H1 (cell line): ENCODE measurements around the gene PCCA. TPM values are rescaled to one million over a fixed set of nuclear protein-coding genes. Genes with fewer than 3 reads are reported as not detected.

ENCODE experiments used
- CTCF ChIA-PET: fragments of 300-600 bp; sonication (Branson Sonifier 250); formaldehyde crosslinking; loops from one replicate; lab custom pipeline; 2021; ENCODE audit not compliant: partially characterized antibody; lab: Charles Lee
- POLR2A ChIA-PET: fragments of 300-600 bp; sonication (Branson Sonifier 250); formaldehyde crosslinking; loops from one replicate; lab custom pipeline; 2021; ENCODE audit warnings: inconsistent platforms; ENCODE audit not compliant: partially characterized antibody; lab: Charles Lee
- DNase-seq, 2 experiments: peaks; one replicate each; pipeline versions ENCODE4 v3.0.0 to v3.0.0-alpha.2; 2010 to 2022; ENCODE audit warnings: low spot score in 2 of 2, low read depth in 1 of 2, mixed read lengths in 1 of 2
- FAIRE-seq: peaks from 2 replicates; lab custom pipeline; 2011; peaks lifted over from hg19 to GRCh38; lab: Jason Lieb, UNC
- H2AFZ ChIP-seq: 2 replicates; pipeline ENCODE4 v1.8.1; 2012; ENCODE audit warnings: low read length, inconsistent platforms
- H2AK5ac ChIP-seq: 2 replicates; pipeline ENCODE4 v1.6.1; 2013; ENCODE audit warnings: low read depth, low read length
- H2BK120ac ChIP-seq: replicated peaks from 2 replicates; pipeline ENCODE3; 2013; ENCODE audit warnings: low read depth, low read length, inconsistent platforms
- H2BK12ac ChIP-seq: 2 replicates; pipeline ENCODE4 v1.6.1; 2013; ENCODE audit warnings: low read depth, low read length
- H2BK15ac ChIP-seq: 2 replicates; pipeline ENCODE4 v1.6.1; 2013; ENCODE audit warnings: low read length
- H2BK20ac ChIP-seq: 2 replicates; pipeline ENCODE4 v1.6.1; 2013; ENCODE audit warnings: low read length
- H2BK5ac ChIP-seq: 2 replicates; pipeline ENCODE4 v1.6.1; 2013; ENCODE audit warnings: low read depth, low read length
- H3K14ac ChIP-seq: 2 replicates; pipeline ENCODE4 v1.6.1; 2013; ENCODE audit warnings: inconsistent platforms; ENCODE audit not compliant: insufficient read length
- H3K18ac ChIP-seq: 2 replicates; pipeline ENCODE4 v1.6.1; 2013; ENCODE audit warnings: low read length; ENCODE audit errors: extremely low read depth
- H3K23ac ChIP-seq: 2 replicates; pipeline ENCODE4 v1.6.1; 2013; ENCODE audit warnings: inconsistent platforms; ENCODE audit not compliant: insufficient read length
- H3K23me2 ChIP-seq: 2 replicates; pipeline ENCODE4 v1.6.1; 2013; ENCODE audit warnings: low read depth, low read length
- H3K27ac ChIP-seq: 2 replicates; pipeline ENCODE4 v1.6.1; 2011; ENCODE audit warnings: low read depth, low read length, inconsistent platforms
- H3K27me3 ChIP-seq, 4 experiments: replicated peaks in 1 of 4; 1 replicate in 1 of 4; 2 replicates in 3 of 4; pipeline versions ENCODE4 v1.6.1 to v1.8.1; 2011 to 2013; ENCODE audit warnings: low read length in 3 of 4, mild to moderate bottlenecking in 3 of 4, inconsistent platforms in 2 of 4, mixed read lengths in 2 of 4, moderate library complexity in 1 of 4; ENCODE audit not compliant: control insufficient read depth in 3 of 4, insufficient read depth in 3 of 4; ENCODE audit errors: extremely low read depth in 1 of 4
- H3K36me3 ChIP-seq, 4 experiments: 2 replicates each; pipeline versions ENCODE4 v1.6.1 to v1.8.1; 2011 to 2013; ENCODE audit warnings: mild to moderate bottlenecking in 4 of 4, low read length in 3 of 4, moderate library complexity in 2 of 4, control low read depth in 1 of 4, inconsistent platforms in 1 of 4; ENCODE audit not compliant: insufficient read depth in 4 of 4, control insufficient read depth in 2 of 4
- H3K4ac ChIP-seq: replicated peaks from 2 replicates; pipeline ENCODE3; 2013; ENCODE audit warnings: low read length, low read depth, mixed read lengths, inconsistent platforms; ENCODE audit not compliant: insufficient read length
- H3K4me1 ChIP-seq, 4 experiments: replicated peaks in 1 of 4; 1 replicate in 1 of 4; 2 replicates in 3 of 4; pipeline versions ENCODE4 v1.6.1 to v1.8.1; 2011 to 2013; ENCODE audit warnings: low read length in 3 of 4, inconsistent platforms in 2 of 4, mixed read lengths in 1 of 4; ENCODE audit not compliant: insufficient read depth in 4 of 4, control insufficient read depth in 3 of 4
- H3K4me2 ChIP-seq, 2 experiments: 2 replicates each; pipeline versions ENCODE4 v1.6.1 to v1.8.1; 2011 to 2013; ENCODE audit warnings: low read depth in 2 of 2, low read length in 2 of 2, control low read depth in 1 of 2, inconsistent platforms in 1 of 2, mild to moderate bottlenecking in 1 of 2; ENCODE audit not compliant: insufficient read depth in 1 of 2
- H3K4me3 ChIP-seq, 4 experiments: fragments of 200-600, 300-600 bp in 1 of 4; sonication (generic), shearing (Covaris generic), sonication (Bioruptor Twin) in 1 of 4; 2 replicates each; pipeline versions ENCODE4 v1.5.1 to v1.8.1; 2011 to 2016; ENCODE audit warnings: low read length in 4 of 4, low read depth in 3 of 4, control low read depth in 2 of 4, inconsistent platforms in 2 of 4, mild to moderate bottlenecking in 2 of 4, mixed read lengths in 1 of 4, moderate library complexity in 1 of 4; ENCODE audit not compliant: insufficient read depth in 2 of 4; ENCODE audit errors: extremely low read depth in 1 of 4
- H3K56ac ChIP-seq: replicated peaks from 2 replicates; pipeline ENCODE3; 2013; ENCODE audit warnings: low read depth, mild to moderate bottlenecking, mixed read lengths, low read length, inconsistent platforms; ENCODE audit not compliant: insufficient read length
- H3K79me1 ChIP-seq: 2 replicates; pipeline ENCODE4 v1.6.1; 2013; ENCODE audit warnings: low read depth, low read length, control low read depth
- H3K79me2 ChIP-seq, 2 experiments: 2 replicates each; pipeline versions ENCODE4 v1.6.1 to v1.8.1; 2012 to 2013; ENCODE audit warnings: low read length in 2 of 2, mild to moderate bottlenecking in 2 of 2, inconsistent platforms in 1 of 2; ENCODE audit not compliant: insufficient read depth in 2 of 2, control insufficient read depth in 1 of 2
- H3K9ac ChIP-seq, 4 experiments: replicated peaks in 1 of 4; 1 replicate in 1 of 4; 2 replicates in 3 of 4; pipeline versions ENCODE4 v1.6.1 to v1.8.1; 2011 to 2013; ENCODE audit warnings: low read depth in 3 of 4, low read length in 3 of 4, control low read depth in 2 of 4, mild to moderate bottlenecking in 2 of 4, moderate library complexity in 2 of 4, inconsistent platforms in 1 of 4; ENCODE audit errors: extremely low read depth in 1 of 4
- H3K9me3 ChIP-seq, 2 experiments: 2 replicates each; pipeline versions ENCODE4 v1.6.1 to v1.8.1; 2012 to 2013; ENCODE audit warnings: mild to moderate bottlenecking in 2 of 2, moderate library complexity in 2 of 2, control low read depth in 1 of 2, inconsistent platforms in 1 of 2, low read depth in 1 of 2, low read length in 1 of 2, mixed read lengths in 1 of 2; ENCODE audit not compliant: insufficient read depth in 2 of 2
- H4K20me1 ChIP-seq, 2 experiments: replicated peaks in 1 of 2; 2 replicates each; pipeline versions ENCODE3 to v1.8.1; 2011 to 2013; ENCODE audit warnings: inconsistent platforms in 2 of 2, low read length in 2 of 2, mild to moderate bottlenecking in 1 of 2; ENCODE audit not compliant: insufficient read depth in 2 of 2, control insufficient read depth in 1 of 2
- H4K5ac ChIP-seq: 2 replicates; pipeline ENCODE4 v1.6.1; 2013; ENCODE audit warnings: low read length, low read depth, mixed read lengths, inconsistent platforms; ENCODE audit not compliant: insufficient read length
- H4K8ac ChIP-seq: 2 replicates; pipeline ENCODE4 v1.8.0; 2013; ENCODE audit warnings: mild to moderate bottlenecking, moderate library complexity, low read length, inconsistent platforms; ENCODE audit not compliant: insufficient read depth; ENCODE audit errors: extremely low read depth
- H4K91ac ChIP-seq: replicated peaks from 2 replicates; pipeline ENCODE3; 2013; ENCODE audit warnings: low read length, mixed read lengths, inconsistent platforms; ENCODE audit not compliant: insufficient read length
- CBX5 ChIP-seq: fragments of 300-800, 300-1000 bp; sonication (generic); IDR thresholded peaks from 2 replicates; pipeline ENCODE4 v1.7.1; 2016; ENCODE audit warnings: antibody characterized with exemption, low read length, low read depth
- KDM5A ChIP-seq: fragments of 200-600 bp; IDR thresholded peaks from 2 replicates; pipeline ENCODE4 v1.7.1; 2012; ENCODE audit warnings: mild to moderate bottlenecking, low read length, inconsistent platforms, mixed read lengths
- RFX5 ChIP-seq: IDR thresholded peaks from 2 replicates; pipeline ENCODE4 v1.6.1; 2011; ENCODE audit warnings: low read depth, low read length, improper control_type of control experiment, borderline replicate concordance
- SP1 ChIP-seq: IDR thresholded peaks from 2 replicates; pipeline ENCODE4 v1.6.1; 2011; ENCODE audit warnings: low read depth, low read length
- TCF12 ChIP-seq: IDR thresholded peaks from 2 replicates; pipeline ENCODE4 v1.6.1; 2011; ENCODE audit warnings: low read depth, mild to moderate bottlenecking, low read length
- YY1 ChIP-seq: IDR thresholded peaks from 2 replicates; pipeline ENCODE4 v1.6.1; 2011; ENCODE audit warnings: low read depth, mild to moderate bottlenecking, low read length
- WGBS, 2 experiments: shearing (Covaris generic) in 1 of 2; methylation state at CpG; one replicate each; pipeline versions ENCODE4 v1.1.6 to v1.1.7; 2013 to 2015; ENCODE audit warnings: low lambda C conversion rate in 2 of 2, mixed read lengths in 2 of 2, inconsistent platforms in 1 of 2, low coverage in 1 of 2, missing lambda C conversion rate in 1 of 2; ENCODE audit not compliant: insufficient replicate concordance in 2 of 2, insufficient coverage in 1 of 2, insufficient read length in 1 of 2; ENCODE audit errors: extremely low coverage in 1 of 2, missing lambda C conversion rate in 1 of 2; 5-methylcytosine and 5-hydroxymethylcytosine counted together
- polyA plus RNA-seq, 7 experiments: library from polyadenylated mRNA; depleted of rRNA in 3 of 7; stranded (reverse) in 5 of 7; unstranded in 2 of 7; fragments of >200 nt in 5 of 7; fragments of 200-250 nt in 2 of 7; gene quantifications; 1 replicate in 5 of 7; 2 replicates in 1 of 7; 4 replicates in 1 of 7; pipeline versions ENCODE4 v1.2.1 to v1.2.3, GENCODE V29; 2011 to 2013; ENCODE audit warnings: missing spikeins in 2 of 7, mixed read lengths in 2 of 7
- total RNA-seq: library from RNA; stranded (reverse); fragmentation: NEBNext Ultra II Directional; extraction: Animal tissue kit (Norgen Biotek cat#: 25700); gene quantifications from 2 replicates; pipeline ENCODE4 v1.2.1, GENCODE V29; 2021

PCCA gene
- total and polyA plus RNA-seq, 2 of the 8 experiments (the other 6 are each of a cell fraction or from before 2014, with no cell fraction given) = 18.4 to 49.8 TPM

DNA sequence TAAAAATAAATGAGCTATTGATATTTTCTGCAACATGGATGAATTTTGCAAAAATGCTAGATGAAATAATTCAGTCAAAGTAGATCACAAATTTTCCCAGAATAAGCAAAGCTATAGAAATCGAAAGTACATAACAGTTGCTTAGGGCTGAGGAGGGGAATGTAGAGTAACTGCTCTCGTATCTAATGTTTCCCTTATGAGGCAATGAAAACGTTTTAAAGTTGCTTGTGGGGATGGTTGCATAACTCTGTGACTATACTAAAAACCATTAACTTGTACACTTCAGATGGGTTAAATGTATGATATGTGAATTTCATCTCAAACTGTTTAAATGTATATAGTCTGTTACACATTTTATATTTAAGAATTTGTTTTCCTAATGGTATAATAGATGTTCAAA, 268.0 kb downstream of the PCCA start:
- ChIA-PET CTCF (no interaction called here), POLR2A (no interaction called here)
- no peak overlapping the region for H2BK20ac ChIP-seq
- H3K4ac ChIP-seq = no peak overlapping the region
- H4K20me1 ChIP-seq = no peaks in the 10 kb centered on the region
- H3K36me3 ChIP-seq = no peaks in the 10 kb centered on the region
- H3K27me3 ChIP-seq = no peaks in the 10 kb centered on the region
- no peak overlapping the region for H4K8ac ChIP-seq
- H3K79me1 ChIP-seq = no peaks in the 10 kb centered on the region
- no peak overlapping the region for H3K56ac ChIP-seq
- H3K4me3 ChIP-seq = no peak overlapping the region
- H3K23ac ChIP-seq = no peak overlapping the region
- no peak overlapping the region for H3K4me2 ChIP-seq
- H2BK15ac ChIP-seq = no peak overlapping the region
- H2AFZ ChIP-seq = no peak overlapping the region
- H3K14ac ChIP-seq = no peak overlapping the region
- H3K9ac ChIP-seq = no peak overlapping the region
- H2BK5ac ChIP-seq = no peak overlapping the region
- TF ChIP-seq YY1 (no peak), TCF12 (no peak), KDM5A (no peak), SP1 (no peak), RFX5 (no peak), CBX5 (no peak)
- no peaks in the 10 kb centered on the region for H3K79me2 ChIP-seq
- no peak for DNase-seq
- H2BK12ac ChIP-seq = no peak overlapping the region
- no peak overlapping the region for H3K27ac ChIP-seq
- H2AK5ac ChIP-seq = no peak overlapping the region
- no peak overlapping the region for H2BK120ac ChIP-seq
- H4K5ac ChIP-seq = no peak overlapping the region
- H4K91ac ChIP-seq = no peak overlapping the region
- 82% methylated on average over 3 of the region's 3 CpGs; no CpG with 5 or more reads in 1 of the 2 experiments for WGBS, 2 experiments
- H3K9me3 ChIP-seq = no peaks in the 10 kb centered on the region
- FAIRE-seq = no peak
- peaks cover 0 to 8% (median 4%) of the 10 kb centered on the region in 4 experiments; a peak in 4 of 7 replicates for H3K4me1 ChIP-seq
- no peaks in the 10 kb centered on the region for H3K23me2 ChIP-seq
- no peak overlapping the region for H3K18ac ChIP-seq
